Psoas muscle (tissue), 8 donors: Measurements from ENCODE around the gene CLIP2. TPM values are rescaled to one million over a fixed set of nuclear protein-coding genes. Genes with fewer than 3 reads are reported as not detected.

Source experiments
- ATAC-seq, 4 donors: fragments of 200-7000 bp; cut with Tn5 transposase; one replicate each; pipeline ENCODE4 v1.9.1; 2020; ENCODE audit warnings: moderate library complexity in 3 of 4, mild to moderate bottlenecking in 2 of 4
- DNase-seq, 2 donors: peaks; one replicate each; pipeline ENCODE4 v3.0.0-alpha.2; 2020
- H3K27ac ChIP-seq: fragments of 200-600 bp; one replicate; pipeline ENCODE4 v1.8.0; 2022
- H3K27me3 ChIP-seq, 3 donors: fragments of 200-600 bp in 1 of 3; one replicate each; pipeline versions ENCODE4 v1.6.1 to v1.8.0; 2013 to 2022; ENCODE audit warnings: low read length in 2 of 3, mild to moderate bottlenecking in 2 of 3, moderate library complexity in 1 of 3; ENCODE audit not compliant: insufficient read depth in 3 of 3
- H3K36me3 ChIP-seq, 2 donors: fragments of 200-600 bp in 1 of 2; one replicate each; pipeline versions ENCODE4 v1.6.1 to v1.8.0; 2013 to 2022; ENCODE audit warnings: low read depth in 1 of 2, mild to moderate bottlenecking in 1 of 2, moderate library complexity in 1 of 2; ENCODE audit not compliant: insufficient read depth in 1 of 2
- H3K4me1 ChIP-seq: fragments of 200-600 bp; one replicate; pipeline ENCODE4 v1.8.0; 2022
- H3K4me3 ChIP-seq: fragments of 200-600 bp; one replicate; pipeline ENCODE4 v1.8.0; 2022; ENCODE audit warnings: mild to moderate bottlenecking
- H3K9me3 ChIP-seq: fragments of 200-600 bp; one replicate; pipeline ENCODE4 v1.8.0; 2022
- WGBS, 3 donors: extraction: QIAGEN DNeasy Blood & Tissue Kit; methylation state at CpG; one replicate each; pipeline versions ENCODE4 v1.1.6 to v1.1.7; 2013; 5-methylcytosine and 5-hydroxymethylcytosine counted together
- intact Hi-C, 2 donors: fragments of 100-400 bp; cut with DNase I; formaldehyde crosslinking; loops; one replicate each; pipeline versions ENCODE4 v1.11.0 to v1.14.2; 2022
- polyA plus RNA-seq, 3 donors: library from polyadenylated mRNA; stranded (reverse); fragments of 200-250 nt; gene quantifications; one replicate each; pipeline ENCODE4 v1.2.3, GENCODE V29; 2013
- total RNA-seq, 4 donors: library from RNA; stranded (reverse); fragmentation: NEBNext Ultra II Directional in 2 of 4; extraction: Animal tissue kit (Norgen Biotek cat#: 25700) in 2 of 4; gene quantifications; one replicate each; pipeline versions ENCODE4 v1.2.1 to v1.2.4, GENCODE V29; 2021 to 2023
- TF ChIP-seq, protein P1 (sequence below): fragments of 200-600 bp; IDR thresholded peaks from one replicate; pipeline ENCODE4 v1.8.0; 2022; ENCODE audit warnings: antibody characterized with exemption
- donor health status: healthy with polysubstance abuse.
- donor health status: DM: no; HTN: no; CAD: no; lungs with moderate emphysema.
- donor health status: Bipolar disorder and iron deficiency.
- donor health status: healthy.
- donor health status: DM: yes; HTN: yes; CAD: no.
- donor health status: DM: no; HTN: no; CAD: no.
- donor health status: DM: no; HTN: no; CAD: no.
- donor health status: DM: yes; HTN: yes; CAD: no.

CLIP2 gene
- total and polyA plus RNA-seq, 7 donors = 1.5 to 4.3 (median 2.2) TPM

DNA sequence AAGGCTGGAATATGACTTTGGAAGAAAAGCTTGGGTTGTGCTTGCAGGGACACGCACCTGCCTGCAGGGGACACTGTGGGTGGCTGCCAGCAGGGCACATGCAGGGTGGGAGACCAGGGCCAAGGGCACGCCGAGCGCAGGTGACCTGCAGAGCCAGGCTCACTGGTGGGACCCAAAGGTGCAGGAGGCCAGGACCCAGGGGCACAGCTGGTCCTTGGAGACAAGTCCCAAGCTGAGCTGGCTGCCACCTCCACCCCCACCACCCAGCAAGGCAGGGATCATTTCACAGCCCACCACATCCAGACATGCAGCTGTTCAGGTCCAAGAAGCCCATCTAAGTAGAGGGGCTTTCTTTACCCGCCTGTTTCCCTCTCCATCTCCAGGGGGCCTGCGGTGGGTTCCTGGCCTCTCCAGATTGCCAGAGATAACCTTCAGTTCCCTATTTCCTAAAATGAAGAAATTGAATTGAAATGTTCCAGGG is 13.8 kb upstream of the CLIP2 start:
- ATAC-seq = no peak
- intact Hi-C loops = no loop called here
- peaks cover 12% of the 10 kb centered on the region for H3K4me1 ChIP-seq
- no peak overlapping the region for H3K4me3 ChIP-seq
- 58 to 65% (median 60%) methylated on average over 6 of the region's 6 CpGs for WGBS, 3 donors
- H3K36me3 ChIP-seq = no peaks in the 10 kb centered on the region
- no peaks in the 10 kb centered on the region for H3K9me3 ChIP-seq
- TF ChIP-seq, protein P1, sequence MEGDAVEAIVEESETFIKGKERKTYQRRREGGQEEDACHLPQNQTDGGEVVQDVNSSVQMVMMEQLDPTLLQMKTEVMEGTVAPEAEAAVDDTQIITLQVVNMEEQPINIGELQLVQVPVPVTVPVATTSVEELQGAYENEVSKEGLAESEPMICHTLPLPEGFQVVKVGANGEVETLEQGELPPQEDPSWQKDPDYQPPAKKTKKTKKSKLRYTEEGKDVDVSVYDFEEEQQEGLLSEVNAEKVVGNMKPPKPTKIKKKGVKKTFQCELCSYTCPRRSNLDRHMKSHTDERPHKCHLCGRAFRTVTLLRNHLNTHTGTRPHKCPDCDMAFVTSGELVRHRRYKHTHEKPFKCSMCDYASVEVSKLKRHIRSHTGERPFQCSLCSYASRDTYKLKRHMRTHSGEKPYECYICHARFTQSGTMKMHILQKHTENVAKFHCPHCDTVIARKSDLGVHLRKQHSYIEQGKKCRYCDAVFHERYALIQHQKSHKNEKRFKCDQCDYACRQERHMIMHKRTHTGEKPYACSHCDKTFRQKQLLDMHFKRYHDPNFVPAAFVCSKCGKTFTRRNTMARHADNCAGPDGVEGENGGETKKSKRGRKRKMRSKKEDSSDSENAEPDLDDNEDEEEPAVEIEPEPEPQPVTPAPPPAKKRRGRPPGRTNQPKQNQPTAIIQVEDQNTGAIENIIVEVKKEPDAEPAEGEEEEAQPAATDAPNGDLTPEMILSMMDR = peak; percentile 28
- no peak for DNase-seq
- H3K27ac ChIP-seq = no peak overlapping the region
- H3K27me3 ChIP-seq = no peaks in the 10 kb centered on the region

DNA sequence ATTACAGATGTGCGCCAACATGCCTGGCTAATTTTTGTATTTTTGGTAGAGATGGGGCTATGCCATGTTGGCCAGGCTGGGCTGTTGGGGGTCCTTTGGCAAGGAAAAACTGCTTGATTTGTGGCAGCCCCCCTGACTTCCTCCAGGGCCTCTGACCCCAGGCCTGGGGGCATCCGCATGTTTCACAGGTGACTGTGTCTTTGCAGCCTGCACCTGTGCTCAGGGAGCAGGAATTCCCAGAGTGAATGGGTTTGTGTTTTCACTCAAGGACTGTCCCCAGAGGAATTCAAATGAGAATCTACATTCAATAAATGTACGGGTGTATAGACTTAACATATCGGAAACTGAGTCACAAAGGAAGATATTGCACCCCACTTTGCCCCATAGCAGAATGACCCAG is 11.6 kb upstream of the CLIP2 start:
- ATAC-seq = no peak

DNA sequence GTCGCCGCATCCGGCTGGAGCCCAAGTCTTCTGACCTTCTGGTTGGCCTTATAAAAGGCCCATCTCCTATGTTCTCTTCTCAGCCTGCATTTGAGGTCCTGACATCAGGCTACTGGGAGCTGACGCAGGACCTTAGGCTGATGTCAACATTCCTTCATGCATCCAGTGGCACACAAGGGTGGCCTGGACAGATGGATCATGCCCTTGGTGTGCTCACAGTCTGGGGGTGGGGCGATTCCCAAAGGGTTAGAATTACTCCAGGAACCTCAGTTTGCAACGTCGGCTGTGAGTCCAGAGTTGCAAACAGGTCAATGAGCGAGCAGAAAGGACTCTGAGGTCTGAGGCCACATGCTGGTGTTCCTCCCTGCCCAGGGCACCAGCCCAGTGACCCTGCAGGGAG is 8.2 kb upstream of the CLIP2 start:
- intact Hi-C loops = no loop called here
- Histone ChIP-seq H3K4me3 (no peak overlapping the region), H3K27me3 (peaks cover 0 to 5% (median 0%) of the 10 kb centered on the region in 3 donors), H3K4me1 (peaks cover 12% of the 10 kb centered on the region), H3K36me3 (no peaks in the 10 kb centered on the region), H3K9me3 (no peaks in the 10 kb centered on the region), H3K27ac (no peak overlapping the region)
- TF ChIP-seq, protein P1 = no peak
- ATAC-seq (no peak), DNase-seq (no peak)
- 82 to 86% (median 84%) methylated on average over 8 of the region's 8 CpGs for WGBS, 3 donors

More for the DNA sequence above, 11.6 kb upstream of the CLIP2 start:
- Histone ChIP-seq H3K9me3 (no peaks in the 10 kb centered on the region), H3K27me3 (peaks cover 0 to 1% (median 0%) of the 10 kb centered on the region in 3 donors), H3K4me1 (peaks cover 12% of the 10 kb centered on the region), H3K27ac (no peak overlapping the region), H3K4me3 (no peak overlapping the region), H3K36me3 (no peaks in the 10 kb centered on the region)
- WGBS, 3 donors = 94 to 97% (median 95%) methylated on average over 4 of the region's 4 CpGs
- no peak for DNase-seq
- intact Hi-C loops = no loop called here
- TF ChIP-seq, protein P1 = no peak

- WGBS, 3 donors = 65 to 80% (median 68%) methylated on average over 12 to 14 of the region's 14 CpGs
- ATAC-seq = no peak
Observed at GRCh38 chr7:74282748-74283459, 6.3 kb upstream of the CLIP2 start.

More at GRCh38 chr7:74282748-74283459, 6.3 kb upstream of the CLIP2 start:
- H3K4me3 ChIP-seq = no peak overlapping the region
- H3K27me3 ChIP-seq = peaks cover 0 to 7% (median 4%) of the 10 kb centered on the region in 3 donors
- H3K9me3 ChIP-seq = no peaks in the 10 kb centered on the region
- TF ChIP-seq, protein P1 = no peak
- intact Hi-C loops = no loop called here
- no peak for DNase-seq
- H3K27ac ChIP-seq = no peak overlapping the region
- no peaks in the 10 kb centered on the region for H3K36me3 ChIP-seq
- H3K4me1 ChIP-seq = peaks cover 12% of the 10 kb centered on the region
